ENCODE data around the gene TRIM24. TPM values are rescaled to one million over a fixed set of nuclear protein-coding genes. Genes with fewer than 3 reads are reported as not detected.

Gene TRIM24
- total and polyA plus RNA-seq, 10 of the 15 experiments (the other 5 are each of a cell fraction or from before 2014, with no cell fraction given): 4.6 to 23.5 (median 13.6) TPM

GRCh38 chr7:138550337-138550736, 90.3 kb downstream of the TRIM24 start:
- no peaks in the 10 kb centered on the region for H4K20me1 ChIP-seq (ENCODE audit: control insufficient read depth, insufficient read depth)
- H3K36me3 ChIP-seq (ENCODE audit: control insufficient read depth in 2 of 2, insufficient read depth in 2 of 2, low read length in 1 of 2): peaks cover 2 to 18% of the 10 kb centered on the region in 2 experiments; a peak in 3 of 4 replicates
- H3K9me3 ChIP-seq (replicated peaks; ENCODE audit: control insufficient read depth, insufficient read depth, low read length): peaks cover 1% of the 10 kb centered on the region; the same call in 2 of the 3 replicates
- ChIA-PET SMC1A (ENCODE audit: uncharacterized antibody, unreplicated experiment) (no interaction called here), RAD21 (ENCODE audit: unreplicated experiment) (no interaction called here), CTCF (no interaction called here), POLR2A (no interaction called here)
- ATAC-seq: no peak
- BruUV-seq (replicated peaks): no TSS peak
- in situ Hi-C loops (cut with MboI): no loop called here
- FAIRE-seq: no peak
- TF ChIP-seq TCF3 (IDR thresholded peaks at IDR 0.05; ENCODE audit: borderline replicate concordance, insufficient read depth, low read depth, low read length) (no peak), NRF1 (conservative IDR thresholded peaks at IDR 0.05; ENCODE audit: low read depth, low read length) (no peak), FOS (IDR thresholded peaks at IDR 0.05; ENCODE audit: borderline replicate concordance, extremely low read depth, insufficient read length) (no peak), HDAC2 (IDR thresholded peaks at IDR 0.05) (no peak), ESRRA (IDR thresholded peaks at IDR 0.05; ENCODE audit: low read length) (no peak), CTCF (IDR thresholded peaks at IDR 0.05 in 2 of 3, conservative IDR thresholded peaks at IDR 0.05 in 1 of 3; ENCODE audit: control insufficient read depth in 2 of 3, extremely low read depth in 1 of 3, insufficient read depth in 1 of 3, low read depth in 3 of 3, low read length in 3 of 3) (no peak), GATAD2B (conservative IDR thresholded peaks at IDR 0.05; ENCODE audit: low read depth) (no peak), BCL11A (IDR thresholded peaks at IDR 0.05; ENCODE audit: low read depth, low read length) (no peak), ZBTB11 (CRISPR knock-in tag; IDR thresholded peaks at IDR 0.05) (no peak), SIN3A (IDR thresholded peaks at IDR 0.05; ENCODE audit: low read depth, low read length) (no peak), RBBP5 (conservative IDR thresholded peaks at IDR 0.05) (no peak), TCF7 (IDR thresholded peaks at IDR 0.05; ENCODE audit: borderline replicate concordance) (no peak), CEBPZ (IDR thresholded peaks at IDR 0.05; ENCODE audit: low read depth, low read length) (no peak), RELB (IDR thresholded peaks at IDR 0.05; ENCODE audit: low read depth) (no peak)
- H3K4me3 ChIP-seq: no peak overlapping the region
- no peak for DNase-seq (ENCODE audit: low read depth, low spot score)
- WGBS (ENCODE audit: insufficient coverage, insufficient replicate concordance, low lambda C conversion rate, missing lambda C conversion rate): 97% methylated on average over 3 of the region's 3 CpGs
- H3K4me2 ChIP-seq (ENCODE audit: control insufficient read depth, insufficient read depth): no peak overlapping the region
- H3K9ac ChIP-seq (ENCODE audit: control insufficient read depth, insufficient read depth, low read length): no peak overlapping the region
- H2AFZ ChIP-seq (ENCODE audit: control insufficient read depth, low read depth, low read length): no peak overlapping the region
- no peaks in the 10 kb centered on the region for H3K4me1 ChIP-seq (ENCODE audit: control insufficient read depth, insufficient read depth, low read length)
- no peak overlapping the region for H3K27ac ChIP-seq (ENCODE audit: control insufficient read depth, insufficient read depth)
- no peaks in the 10 kb centered on the region for H3K27me3 ChIP-seq (replicated peaks in 1 of 2; ENCODE audit: control insufficient read depth in 2 of 2, insufficient read depth in 2 of 2, low read length in 1 of 2)
- intact Hi-C loops (cut with micrococcal nuclease; ENCODE audit: unreplicated experiment): no loop called here
- H3K79me2 ChIP-seq (ENCODE audit: control insufficient read depth, insufficient read depth, low read length): no peaks in the 10 kb centered on the region

Data from GM12878 (cell line).